Kidney epithelial cell (primary cell): ENCODE results near the gene MPRIP. TPM values are rescaled to one million over a fixed set of nuclear protein-coding genes. Genes with fewer than 3 reads are reported as not detected.
"Not testable (repeated sequence)": the region's sequence is repeated elsewhere in the genome, so short reads cannot be mapped to it uniquely, and the experiment has no call there.

Experiments used
- DNase-seq: peaks from one replicate; pipeline ENCODE4 v3.0.0-alpha.2; 2010; ENCODE audit warnings: low read depth
- H3K27me3 ChIP-seq: 2 replicates; pipeline ENCODE4 v1.6.0; 2011; ENCODE audit warnings: low read length; ENCODE audit not compliant: control insufficient read depth, insufficient read depth
- H3K36me3 ChIP-seq: 2 replicates; pipeline ENCODE4 v1.5.1; 2011; ENCODE audit warnings: low read length; ENCODE audit not compliant: control insufficient read depth, insufficient read depth
- H3K4me3 ChIP-seq: 2 replicates; pipeline ENCODE4 v1.5.1; 2011; ENCODE audit warnings: low read depth, mild to moderate bottlenecking, control low read depth, low read length
- CTCF ChIP-seq: IDR thresholded peaks from 2 replicates; pipeline ENCODE4 v1.5.1; 2011; ENCODE audit warnings: mild to moderate bottlenecking, moderate library complexity, low read length, control low read depth, inconsistent platforms; ENCODE audit not compliant: insufficient read depth, poor library complexity, severe bottlenecking
- total RNA-seq: library from RNA; depleted of rRNA; stranded (reverse); fragments of >200 nt; gene quantifications from 2 replicates; pipeline ENCODE4 v1.2.3, GENCODE V29; 2015

Gene MPRIP
- total RNA-seq, 1 donor from 2014 or later = 99.6 TPM

- Histone ChIP-seq H3K36me3 (peaks cover 1% of the 10 kb centered on the region), H3K4me3 (no peak overlapping the region), H3K27me3 (no peaks in the 10 kb centered on the region)
- TF ChIP-seq CTCF = no peak
- no peak for DNase-seq
These were observed 114.3 kb downstream of the MPRIP start for GRCh38 chr17:17156511-17156910.

GRCh38 chr17:17157041-17157440 is 114.8 kb downstream of the MPRIP start:
- Histone ChIP-seq H3K36me3 (peaks cover 4% of the 10 kb centered on the region), H3K27me3 (no peaks in the 10 kb centered on the region), H3K4me3 (no peak overlapping the region)
- no peak for TF ChIP-seq CTCF
- no peak for DNase-seq

- not testable (repeated sequence) for H3K4me3 ChIP-seq, H3K36me3 ChIP-seq, DNase-seq, H3K27me3 ChIP-seq
These were observed 116.2 kb downstream of the MPRIP start for GRCh38 chr17:17158506-17158905.

GRCh38 chr17:17159571-17159970 is 117.3 kb downstream of the MPRIP start:
- TF ChIP-seq CTCF = no peak
- no peak for DNase-seq
- Histone ChIP-seq H3K27me3 (no peaks in the 10 kb centered on the region), H3K4me3 (no peak overlapping the region), H3K36me3 (peaks cover 6% of the 10 kb centered on the region)

GRCh38 chr17:17161121-17161520 is 118.9 kb downstream of the MPRIP start:
- TF ChIP-seq CTCF = no peak
- peaks cover 5% of the 10 kb centered on the region for H3K36me3 ChIP-seq
- DNase-seq = no peak
- no peak overlapping the region for H3K4me3 ChIP-seq
- H3K27me3 ChIP-seq = no peaks in the 10 kb centered on the region

- TF ChIP-seq CTCF = no peak
- Histone ChIP-seq H3K27me3 (no peaks in the 10 kb centered on the region), H3K4me3 (no peak overlapping the region), H3K36me3 (peaks cover 6% of the 10 kb centered on the region)
- no peak for DNase-seq
These were observed 119.5 kb downstream of the MPRIP start for GRCh38 chr17:17161759-17162158.

- H3K36me3 ChIP-seq = peaks cover 7% of the 10 kb centered on the region
- DNase-seq = no peak
- no peak overlapping the region for H3K4me3 ChIP-seq
- H3K27me3 ChIP-seq = no peaks in the 10 kb centered on the region
- no peak for TF ChIP-seq CTCF
These were observed 121.9 kb downstream of the MPRIP start for GRCh38 chr17:17164156-17164555.
